Measurements from ENCODE around the gene CYGB.

DNA sequence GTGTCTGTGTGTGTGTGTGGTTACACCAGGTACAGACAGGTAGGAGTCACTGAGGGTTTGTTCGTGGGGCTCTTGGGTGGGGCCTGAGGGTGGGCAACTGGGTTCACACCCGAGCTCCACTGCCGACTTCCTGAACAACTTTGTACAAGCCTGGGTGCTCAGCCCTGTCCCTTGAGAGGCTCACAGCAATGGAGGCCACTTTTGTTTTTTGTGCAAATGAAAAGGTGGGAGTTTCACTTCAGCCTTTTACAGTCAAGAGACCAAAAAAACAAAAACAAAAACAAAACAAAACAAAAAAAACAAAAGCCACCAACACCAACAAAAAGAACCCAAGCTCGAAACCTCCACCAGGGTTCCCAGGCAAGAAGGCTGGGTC lies 38.6 kb downstream of the CYGB start:
- TF ChIP-seq, protein P1, sequence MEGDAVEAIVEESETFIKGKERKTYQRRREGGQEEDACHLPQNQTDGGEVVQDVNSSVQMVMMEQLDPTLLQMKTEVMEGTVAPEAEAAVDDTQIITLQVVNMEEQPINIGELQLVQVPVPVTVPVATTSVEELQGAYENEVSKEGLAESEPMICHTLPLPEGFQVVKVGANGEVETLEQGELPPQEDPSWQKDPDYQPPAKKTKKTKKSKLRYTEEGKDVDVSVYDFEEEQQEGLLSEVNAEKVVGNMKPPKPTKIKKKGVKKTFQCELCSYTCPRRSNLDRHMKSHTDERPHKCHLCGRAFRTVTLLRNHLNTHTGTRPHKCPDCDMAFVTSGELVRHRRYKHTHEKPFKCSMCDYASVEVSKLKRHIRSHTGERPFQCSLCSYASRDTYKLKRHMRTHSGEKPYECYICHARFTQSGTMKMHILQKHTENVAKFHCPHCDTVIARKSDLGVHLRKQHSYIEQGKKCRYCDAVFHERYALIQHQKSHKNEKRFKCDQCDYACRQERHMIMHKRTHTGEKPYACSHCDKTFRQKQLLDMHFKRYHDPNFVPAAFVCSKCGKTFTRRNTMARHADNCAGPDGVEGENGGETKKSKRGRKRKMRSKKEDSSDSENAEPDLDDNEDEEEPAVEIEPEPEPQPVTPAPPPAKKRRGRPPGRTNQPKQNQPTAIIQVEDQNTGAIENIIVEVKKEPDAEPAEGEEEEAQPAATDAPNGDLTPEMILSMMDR (IDR thresholded peaks at IDR 0.05; ENCODE audit: insufficient read depth, low read length, poor library complexity, severe bottlenecking): no peak
- TF ChIP-seq EZH2phosphoT487 (conservative IDR thresholded peaks at IDR 0.05; ENCODE audit: low read length): no peak
